ENCODE measurements around the gene ERMP1.

DNA sequence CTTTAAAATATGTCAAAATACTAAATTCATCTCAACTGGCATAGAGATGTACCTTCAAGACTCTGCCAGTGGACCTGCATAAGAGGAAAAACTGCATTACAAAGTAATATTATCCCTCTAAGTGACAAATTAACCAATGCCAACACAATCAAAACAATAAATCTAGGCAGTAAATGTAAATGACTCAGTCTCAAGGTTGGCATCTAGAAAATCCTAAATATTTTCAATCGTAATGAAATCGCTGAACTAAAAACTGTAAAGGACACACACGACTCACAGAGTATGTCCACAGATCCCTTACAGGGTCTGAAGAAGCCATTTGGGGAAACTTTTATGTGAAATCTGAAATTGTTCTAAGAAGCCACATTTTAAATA lies 31.2 kb downstream of the ERMP1 start:
- TF ChIP-seq, protein P1, sequence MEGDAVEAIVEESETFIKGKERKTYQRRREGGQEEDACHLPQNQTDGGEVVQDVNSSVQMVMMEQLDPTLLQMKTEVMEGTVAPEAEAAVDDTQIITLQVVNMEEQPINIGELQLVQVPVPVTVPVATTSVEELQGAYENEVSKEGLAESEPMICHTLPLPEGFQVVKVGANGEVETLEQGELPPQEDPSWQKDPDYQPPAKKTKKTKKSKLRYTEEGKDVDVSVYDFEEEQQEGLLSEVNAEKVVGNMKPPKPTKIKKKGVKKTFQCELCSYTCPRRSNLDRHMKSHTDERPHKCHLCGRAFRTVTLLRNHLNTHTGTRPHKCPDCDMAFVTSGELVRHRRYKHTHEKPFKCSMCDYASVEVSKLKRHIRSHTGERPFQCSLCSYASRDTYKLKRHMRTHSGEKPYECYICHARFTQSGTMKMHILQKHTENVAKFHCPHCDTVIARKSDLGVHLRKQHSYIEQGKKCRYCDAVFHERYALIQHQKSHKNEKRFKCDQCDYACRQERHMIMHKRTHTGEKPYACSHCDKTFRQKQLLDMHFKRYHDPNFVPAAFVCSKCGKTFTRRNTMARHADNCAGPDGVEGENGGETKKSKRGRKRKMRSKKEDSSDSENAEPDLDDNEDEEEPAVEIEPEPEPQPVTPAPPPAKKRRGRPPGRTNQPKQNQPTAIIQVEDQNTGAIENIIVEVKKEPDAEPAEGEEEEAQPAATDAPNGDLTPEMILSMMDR (conservative IDR thresholded peaks at IDR 0.05), result no peak
- no peak for TF ChIP-seq ZFX (IDR thresholded peaks at IDR 0.05)
